Pons (tissue), 1 donor: ENCODE results near the gene TBC1D28.
"Not testable (repeated sequence)": the region's sequence is repeated elsewhere in the genome, so short reads cannot be mapped to it uniquely, and the experiment has no call there.

Experiments
- DNase-seq: peaks from one replicate; pipeline ENCODE4 v3.0.0-alpha.2; 2016; ENCODE audit warnings: low spot score

The TBC1D28 gene

DNA sequence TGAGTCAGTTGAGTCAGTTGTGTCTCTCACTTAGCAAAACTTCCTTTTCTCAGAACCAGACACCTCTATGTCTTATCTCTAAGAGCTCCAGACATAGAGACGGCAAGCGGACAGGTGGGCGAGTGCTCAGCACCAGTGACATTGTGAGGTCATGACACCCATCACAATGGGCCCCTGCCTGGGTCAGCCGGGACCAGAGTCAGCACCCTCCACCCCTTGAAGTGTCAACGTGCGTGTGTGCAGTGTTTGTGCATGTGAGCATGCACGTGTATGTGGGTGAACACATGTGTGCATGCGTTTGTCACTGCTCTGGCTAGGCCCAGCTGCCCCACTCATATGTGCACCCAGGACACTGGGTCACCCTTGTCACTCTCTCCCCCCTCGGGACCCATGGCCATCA lies at the start of gene TBC1D28:
TBC1D28 (minus strand) TSS at position 101 of the 400 bp plus-strand sequence. CDS start 3,039 bp downstream, outside the sequence.
- DNase-seq = not testable (repeated sequence)

DNA sequence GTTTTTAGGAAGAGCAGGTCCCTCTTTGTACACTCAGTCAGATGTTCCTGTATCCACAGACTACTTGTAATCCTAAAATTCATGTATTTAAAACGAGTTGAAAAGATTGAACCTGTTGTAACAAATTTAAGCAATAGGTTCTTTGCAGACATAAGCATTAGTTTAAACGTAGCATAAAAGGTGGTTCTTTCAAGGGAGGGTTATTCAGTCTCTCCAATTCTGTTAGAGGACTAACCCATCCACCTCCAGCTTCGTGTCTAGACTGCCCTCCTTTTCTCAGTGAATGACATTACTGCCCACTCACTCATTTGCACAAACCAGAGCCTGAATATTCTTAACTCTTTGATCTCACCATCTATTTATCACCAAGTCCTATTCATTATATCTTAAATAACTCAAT lies 38.5 kb upstream of the TBC1D28 start:
- DNase-seq = not testable (repeated sequence)

DNA sequence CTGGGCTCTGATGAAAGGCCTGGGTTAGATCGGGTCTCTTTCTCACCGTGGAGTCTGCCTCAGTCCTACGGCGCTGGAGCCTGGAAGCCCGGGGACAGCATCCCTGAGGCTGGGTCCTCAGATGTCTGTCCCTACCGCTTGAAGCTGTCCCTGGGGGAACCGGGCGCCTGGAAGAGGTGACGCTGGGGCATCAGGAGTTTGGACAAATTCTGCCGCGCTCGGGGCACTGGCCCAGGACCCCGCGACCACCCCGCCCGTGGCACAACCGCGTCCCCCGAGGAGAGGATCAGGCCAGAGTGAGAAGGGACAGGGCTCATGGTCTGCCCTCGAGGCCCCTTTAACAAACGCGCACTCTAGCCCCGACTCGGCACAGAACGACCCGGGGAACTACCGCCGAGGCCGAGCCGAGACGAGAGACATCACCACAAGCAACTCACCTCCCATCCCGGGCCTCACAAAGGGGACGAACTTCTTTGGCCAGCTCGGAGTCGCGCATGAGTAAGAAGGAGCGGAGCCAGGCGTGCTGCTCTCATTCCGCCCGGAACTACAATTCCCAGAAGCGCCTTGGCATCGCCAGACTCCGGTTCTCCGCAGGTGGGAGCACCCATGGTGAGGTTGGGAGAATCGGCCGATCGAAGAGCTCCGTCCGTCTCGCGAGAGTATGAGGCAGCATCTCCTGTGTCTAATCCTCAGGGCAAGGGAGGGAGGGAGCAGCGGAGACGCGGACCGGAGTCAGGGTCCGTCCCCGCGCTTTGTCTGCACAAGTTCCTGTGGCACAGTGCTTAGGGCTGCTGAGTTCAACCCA lies 37.8 kb upstream of the TBC1D28 start, which contains the start of gene FOXO3B:
FOXO3B (minus strand) TSS at position 548 of the 805 bp plus-strand sequence. CDS start 663 bp downstream, outside the sequence.
- DNase-seq = peak; percentile 86

DNA sequence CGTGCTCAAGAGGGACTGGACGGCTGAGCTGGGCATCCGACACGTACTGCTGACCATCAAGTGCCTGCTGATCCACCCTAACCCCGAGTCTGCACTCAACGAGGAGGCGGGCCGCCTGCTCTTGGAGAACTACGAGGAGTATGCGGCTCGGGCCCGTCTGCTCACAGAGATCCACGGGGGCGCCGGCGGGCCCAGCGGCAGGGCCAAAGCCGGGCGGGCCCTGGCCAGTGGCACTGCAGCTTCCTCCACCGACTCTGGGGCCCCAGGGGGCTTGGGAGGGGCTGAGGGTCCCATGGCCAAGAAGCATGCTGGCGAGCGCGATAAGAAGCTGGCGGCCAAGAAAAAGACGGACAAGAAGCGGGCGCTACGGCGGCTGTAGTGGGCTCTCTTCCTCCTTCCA lies 33.2 kb upstream of the TBC1D28 start:
- DNase-seq = not testable (repeated sequence)

DNA sequence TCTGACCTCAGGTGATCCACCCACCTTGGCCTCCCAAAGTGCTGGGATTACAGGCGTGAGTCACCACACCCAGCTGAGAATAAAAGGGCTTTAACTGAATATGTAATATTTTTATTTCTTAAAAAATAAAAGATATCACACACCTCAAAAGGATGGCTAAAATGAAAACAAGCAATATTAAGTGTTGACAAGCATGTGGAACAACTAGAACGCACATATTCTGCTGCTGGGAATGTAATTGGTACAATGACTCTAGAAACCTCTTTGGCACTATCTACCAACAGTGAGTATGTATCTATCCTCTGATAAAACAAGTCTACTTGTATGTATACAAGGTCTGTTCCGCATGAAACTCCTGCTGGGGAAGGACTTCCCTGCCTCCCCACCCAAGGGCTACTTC lies 32.7 kb upstream of the TBC1D28 start:
- not testable (repeated sequence) for DNase-seq

DNA sequence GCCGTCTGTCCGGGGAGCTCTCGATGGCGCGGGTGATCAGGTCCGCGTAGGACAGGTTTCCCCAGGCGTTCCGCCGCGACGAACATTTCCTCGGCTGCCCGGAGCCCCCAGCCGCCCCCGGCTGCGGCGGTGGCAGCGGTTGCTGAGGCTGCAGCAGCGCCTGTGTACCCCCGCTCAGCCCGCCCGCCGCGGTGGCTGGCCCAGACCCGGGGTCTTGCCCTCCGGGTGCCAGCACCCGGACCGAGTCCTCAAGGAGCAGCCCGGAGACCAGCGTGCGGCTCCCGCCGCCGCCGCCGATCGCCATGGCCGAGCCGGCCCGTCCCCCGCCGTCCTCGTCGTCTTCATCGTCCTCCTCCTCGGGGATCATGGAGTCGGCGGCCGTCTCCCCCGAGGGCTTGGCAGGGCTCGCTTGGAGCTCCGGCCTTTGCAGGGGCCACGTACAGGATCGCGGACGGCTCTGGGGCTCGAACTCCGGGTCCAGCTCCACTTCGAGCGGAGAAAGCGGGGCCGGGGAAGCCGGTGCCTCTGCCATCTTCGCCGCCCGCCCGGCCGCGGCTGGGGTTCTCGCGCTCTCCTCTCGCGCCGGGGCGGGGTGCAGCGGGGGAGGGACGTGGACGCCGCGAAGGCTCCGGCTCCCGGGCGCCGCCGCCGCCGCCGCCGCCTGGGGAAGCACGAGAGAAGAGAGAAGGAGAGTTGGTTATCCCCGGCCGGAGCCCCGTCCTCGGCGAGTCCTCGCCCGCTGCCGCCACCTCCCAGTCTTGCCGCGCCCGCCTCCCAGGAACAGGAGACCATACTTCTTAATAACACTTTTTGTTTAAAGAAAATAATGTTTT lies 28.4 kb upstream of the TBC1D28 start:
- not testable (repeated sequence) for DNase-seq

DNA sequence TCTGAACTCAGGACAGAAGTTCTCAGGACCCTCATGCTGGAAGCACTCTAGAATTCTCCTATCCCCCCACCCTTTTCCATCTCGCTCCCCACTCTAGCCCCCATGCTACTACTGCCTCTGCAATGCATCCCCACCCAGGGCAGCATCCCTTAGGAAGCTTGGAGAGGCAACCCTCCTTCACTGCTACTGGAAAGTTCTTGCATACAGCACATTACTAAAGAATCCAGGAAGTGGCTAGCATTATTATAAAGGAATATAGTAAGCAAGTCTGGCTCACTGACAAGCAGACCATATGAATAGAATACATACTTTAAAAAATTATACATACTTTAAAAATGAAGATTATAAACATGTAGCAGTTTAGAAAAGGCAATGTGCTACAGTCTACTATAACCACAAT lies 24.4 kb upstream of the TBC1D28 start:
- not testable (repeated sequence) for DNase-seq

DNA sequence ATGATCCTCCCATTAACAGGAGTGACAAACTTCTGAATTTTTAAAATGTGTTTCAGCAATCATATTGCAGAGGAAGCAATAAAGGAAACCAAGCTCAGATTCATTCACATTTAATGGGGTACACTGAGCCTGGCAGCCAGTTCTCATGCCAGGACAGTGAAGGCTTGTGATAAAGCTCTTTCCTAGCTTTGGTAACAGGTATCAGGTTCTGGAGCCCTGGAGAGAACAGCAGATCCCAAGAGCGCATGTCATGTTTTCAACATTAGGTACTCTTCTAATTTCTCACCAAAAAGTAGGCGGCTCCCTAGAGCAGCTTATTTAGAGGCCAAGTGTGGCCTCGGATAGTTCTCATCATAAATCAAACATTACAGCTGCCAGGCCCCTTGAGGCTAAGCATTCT lies 23.3 kb upstream of the TBC1D28 start:
- not testable (repeated sequence) for DNase-seq

DNA sequence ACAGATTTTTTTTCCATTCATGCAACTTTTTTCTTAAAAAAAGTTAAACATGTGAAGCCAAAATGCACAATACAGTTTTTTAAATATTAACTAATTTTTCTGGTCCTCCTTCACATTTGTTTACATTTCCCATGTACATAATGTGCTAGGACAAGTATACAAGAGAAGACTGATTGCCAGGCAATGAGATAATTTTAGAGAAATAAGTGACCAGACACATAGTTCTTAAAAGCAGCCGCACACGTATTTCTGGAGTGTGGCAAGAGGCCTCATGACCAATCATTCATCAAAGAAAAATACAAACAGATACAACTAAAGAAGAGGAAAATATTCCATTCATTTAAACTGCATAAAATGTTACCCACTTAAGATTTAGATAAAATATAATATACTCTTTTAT lies 22.1 kb upstream of the TBC1D28 start:
- DNase-seq = not testable (repeated sequence)

DNA sequence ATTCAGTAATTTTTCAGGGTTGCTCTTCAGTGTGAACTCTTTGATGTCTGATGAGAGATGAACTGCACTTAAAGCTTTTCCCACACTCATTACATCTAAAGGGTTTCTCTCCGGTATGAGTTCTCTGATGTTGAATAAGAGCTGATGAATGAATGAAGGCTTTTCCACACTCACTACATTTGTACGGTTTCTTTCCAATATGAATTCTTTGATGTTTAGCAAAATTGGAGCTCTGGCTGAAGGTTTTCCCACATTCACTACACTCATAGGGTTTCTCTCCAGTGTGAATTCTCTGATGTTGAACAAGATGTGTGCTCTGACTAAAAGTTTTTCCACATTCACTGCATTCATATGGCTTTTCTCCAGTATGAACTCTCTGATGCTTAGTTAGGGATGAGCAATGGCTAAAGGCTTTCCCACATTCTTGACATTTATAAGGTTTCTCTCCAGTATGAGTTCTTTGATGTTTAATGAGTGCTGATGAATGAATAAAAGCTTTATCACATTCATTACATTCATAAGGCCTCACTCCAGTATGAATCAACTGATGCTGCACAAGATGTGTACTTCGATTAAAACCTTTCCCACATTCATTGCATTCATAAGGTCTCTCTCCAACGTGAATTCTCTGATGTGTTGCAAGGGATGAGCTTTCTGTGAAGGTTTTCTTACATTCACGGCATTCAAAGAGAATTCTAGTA lies 17.9 kb upstream of the TBC1D28 start:
- DNase-seq = not testable (repeated sequence)

DNA sequence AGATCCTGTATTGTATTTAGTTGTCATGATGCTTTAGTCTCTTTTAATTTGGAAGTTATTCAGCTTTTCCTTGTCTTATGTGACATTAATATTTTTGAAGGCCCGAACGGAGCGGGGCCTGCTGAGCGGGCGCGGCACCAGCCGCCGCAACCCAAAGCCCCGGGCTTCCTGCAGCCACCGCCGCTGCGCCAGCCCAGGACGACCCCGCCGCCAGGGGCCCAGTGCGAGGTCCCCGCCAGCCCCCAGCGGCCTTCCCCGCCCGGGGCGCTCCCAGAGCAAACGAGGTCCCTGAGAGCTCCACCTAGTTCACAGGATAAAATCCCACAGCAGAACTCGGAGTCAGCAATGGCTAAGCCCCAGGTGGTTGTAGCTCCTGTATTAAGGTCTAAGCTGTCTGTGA lies 5.9 kb upstream of the TBC1D28 start:
- DNase-seq = not testable (repeated sequence)

DNA sequence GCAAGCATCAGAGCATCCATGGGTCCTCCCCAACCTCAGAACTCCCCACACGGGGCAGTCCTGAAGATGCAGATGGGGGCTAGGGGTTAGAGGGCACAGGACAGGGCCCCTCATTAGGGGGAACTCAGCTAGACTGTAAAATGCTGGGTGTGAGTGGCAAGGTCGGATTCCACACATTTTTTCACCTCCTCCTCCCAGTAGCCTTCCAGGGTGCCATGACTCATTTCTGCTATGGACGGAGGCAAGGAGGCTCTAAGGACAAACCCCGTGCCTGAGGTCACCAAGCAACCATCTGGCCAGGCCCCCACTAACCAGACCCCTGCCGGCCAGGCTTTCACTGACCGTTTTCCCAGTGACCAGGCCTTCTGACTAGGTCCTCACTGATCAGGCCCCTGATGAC lies 1.1 kb downstream of the TBC1D28 start:
- not testable (repeated sequence) for DNase-seq

DNA sequence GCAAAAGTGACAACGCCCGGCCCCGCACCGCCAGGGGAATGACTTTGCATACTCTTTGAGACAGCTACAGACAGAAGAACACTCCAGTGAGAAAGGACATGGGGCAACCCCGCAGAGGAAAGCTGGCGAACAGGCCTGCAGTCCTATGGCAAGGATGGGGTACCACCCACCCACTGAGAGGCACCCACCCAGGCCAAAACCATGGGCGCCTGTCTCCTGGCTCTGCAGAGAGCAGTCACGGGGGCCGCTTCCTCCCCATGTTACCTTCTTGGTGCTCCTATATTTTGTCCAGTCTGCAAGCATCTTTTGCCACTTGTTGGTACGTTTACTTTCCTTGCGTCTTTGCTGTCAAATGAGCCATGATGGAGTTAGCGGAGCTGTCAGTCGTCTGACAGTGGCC lies 5.8 kb downstream of the TBC1D28 start:
- DNase-seq = not testable (repeated sequence)

DNA sequence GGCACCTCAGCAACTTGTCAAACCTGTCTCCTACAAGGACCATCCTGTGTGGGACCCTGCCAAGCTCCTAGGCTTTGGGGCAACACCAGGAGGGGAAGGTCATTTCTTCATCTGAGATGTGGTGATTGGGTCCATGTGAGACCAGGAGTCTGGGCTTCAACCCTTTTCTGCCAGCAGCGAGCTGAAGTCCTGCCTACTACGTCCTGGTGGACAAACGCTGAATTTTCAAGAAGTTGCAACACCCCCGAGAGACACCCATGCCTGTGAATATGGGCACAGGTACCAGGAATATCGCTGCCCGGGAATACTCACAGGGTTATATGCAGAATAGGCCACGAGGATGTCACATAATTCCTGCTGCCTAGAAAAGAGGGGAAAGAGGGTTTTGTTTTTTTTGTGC lies 8.0 kb downstream of the TBC1D28 start:
- not testable (repeated sequence) for DNase-seq

DNA sequence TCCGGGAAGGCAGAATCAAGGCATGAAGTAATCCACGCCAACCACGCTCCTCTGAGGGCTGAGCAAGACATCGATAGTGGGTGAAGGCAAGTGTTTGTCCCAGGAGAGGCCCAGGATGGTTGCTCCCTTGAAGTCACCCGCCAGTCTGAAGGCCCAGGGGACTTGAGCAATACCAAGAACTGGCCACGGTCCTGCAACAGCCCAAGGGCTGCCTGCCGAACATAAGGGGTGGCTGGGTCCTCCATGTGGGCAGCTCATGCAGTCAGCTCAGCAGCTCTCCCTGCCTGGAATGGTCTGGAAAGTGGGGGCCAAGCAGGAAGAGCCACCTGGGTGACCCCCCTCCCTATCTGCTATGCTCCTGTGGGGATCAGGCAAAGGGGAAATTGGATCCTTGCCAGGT lies 8.4 kb downstream of the TBC1D28 start:
- DNase-seq = not testable (repeated sequence)

DNA sequence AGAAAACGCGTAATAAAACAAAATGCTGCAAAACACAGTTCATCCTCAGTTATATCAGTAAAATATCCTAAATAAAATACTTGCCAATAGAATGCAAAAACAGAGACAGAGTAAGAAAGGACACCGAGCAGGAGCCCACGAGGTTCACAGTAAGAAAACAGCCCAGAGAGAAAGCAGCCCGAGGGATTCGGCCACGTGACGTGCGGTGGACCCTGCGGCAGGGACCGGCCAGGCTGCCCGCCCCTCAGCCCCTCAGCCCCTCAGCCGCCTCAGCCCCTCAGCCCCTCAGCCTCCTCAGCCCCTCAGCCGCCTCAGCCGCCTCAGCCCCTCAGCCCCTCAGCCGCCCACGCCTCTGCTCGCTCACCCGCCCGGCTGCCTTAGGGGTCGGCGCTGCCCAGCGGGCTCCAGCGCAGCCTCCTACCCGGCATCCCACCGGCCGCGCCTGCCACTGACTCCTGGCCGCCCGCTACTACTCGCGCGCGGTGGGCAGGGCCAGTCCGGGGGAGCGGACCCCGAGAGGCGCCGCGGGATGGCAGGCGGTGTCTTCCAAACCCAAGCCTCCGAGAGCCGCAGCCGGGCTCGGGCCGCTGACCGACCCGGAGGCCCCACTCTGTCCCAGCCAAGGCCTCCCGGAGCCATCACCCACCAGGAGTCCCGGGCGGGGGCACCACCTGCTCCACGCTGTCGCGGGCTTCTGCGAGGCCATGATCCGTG lies 9.5 kb downstream of the TBC1D28 start:
- not testable (repeated sequence) for DNase-seq

DNA sequence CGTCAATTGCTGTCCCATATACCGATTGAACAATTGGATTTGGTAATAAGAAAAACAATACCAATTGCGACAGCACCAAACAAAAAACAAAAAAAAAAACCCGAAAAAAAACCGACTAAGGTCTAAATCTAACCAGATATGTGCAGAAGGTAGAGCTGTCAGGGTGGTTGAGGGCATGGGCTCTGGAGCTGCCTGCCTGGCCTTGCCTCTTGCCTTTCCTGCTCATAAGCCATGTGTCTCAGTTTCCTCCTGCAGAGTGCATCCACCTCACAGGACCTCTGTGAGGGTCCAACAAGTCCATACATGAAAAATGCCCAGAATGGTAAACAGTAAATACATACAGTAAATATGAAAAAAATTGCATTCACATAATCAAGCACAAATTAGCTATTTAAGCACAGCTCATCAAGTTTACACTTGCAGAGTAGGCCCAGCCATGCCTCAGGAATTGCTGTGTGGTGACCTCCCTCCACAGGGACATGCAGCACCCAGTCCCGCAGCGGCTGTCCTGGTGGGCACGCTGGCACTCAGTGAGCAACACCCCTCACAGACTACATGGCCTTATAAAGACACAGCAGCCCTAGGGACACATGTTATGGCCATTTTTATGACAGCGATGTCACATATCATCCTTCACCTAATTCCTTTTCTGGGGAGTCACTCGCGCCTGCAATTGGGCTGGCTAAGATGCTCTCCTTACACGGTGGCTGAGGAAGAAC lies 17.9 kb downstream of the TBC1D28 start:
- peak; percentile 7 for DNase-seq

DNA sequence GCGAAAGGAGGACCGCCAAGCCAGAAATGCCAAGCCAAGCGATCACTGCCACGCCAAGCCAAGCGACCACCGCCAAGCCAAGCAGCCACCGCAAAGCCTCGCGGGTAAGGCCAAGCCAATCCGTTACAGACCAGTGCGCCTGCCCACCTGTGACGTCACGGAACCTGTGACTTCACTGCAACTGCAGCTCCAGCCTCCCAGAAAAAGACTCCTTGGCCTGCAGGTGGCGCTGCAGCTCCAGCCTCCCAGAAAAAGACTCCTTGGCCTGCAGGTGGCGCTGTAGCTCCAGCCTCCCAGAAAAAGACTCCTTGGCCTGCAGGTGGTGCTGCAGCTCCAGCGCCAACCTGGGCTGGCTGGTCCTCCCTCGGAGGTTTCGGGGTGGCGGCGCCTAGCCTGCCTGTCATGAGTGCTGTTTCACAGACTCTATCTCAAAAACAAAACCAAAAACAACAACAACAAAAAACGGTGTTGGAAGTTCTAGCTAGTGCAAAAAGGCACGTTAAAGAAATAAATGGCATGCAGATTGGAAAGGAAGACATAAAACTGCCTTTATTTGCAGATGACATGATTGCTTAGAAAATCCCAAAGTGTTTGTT lies 18.6 kb downstream of the TBC1D28 start:
- peak; percentile 90 for DNase-seq

DNA sequence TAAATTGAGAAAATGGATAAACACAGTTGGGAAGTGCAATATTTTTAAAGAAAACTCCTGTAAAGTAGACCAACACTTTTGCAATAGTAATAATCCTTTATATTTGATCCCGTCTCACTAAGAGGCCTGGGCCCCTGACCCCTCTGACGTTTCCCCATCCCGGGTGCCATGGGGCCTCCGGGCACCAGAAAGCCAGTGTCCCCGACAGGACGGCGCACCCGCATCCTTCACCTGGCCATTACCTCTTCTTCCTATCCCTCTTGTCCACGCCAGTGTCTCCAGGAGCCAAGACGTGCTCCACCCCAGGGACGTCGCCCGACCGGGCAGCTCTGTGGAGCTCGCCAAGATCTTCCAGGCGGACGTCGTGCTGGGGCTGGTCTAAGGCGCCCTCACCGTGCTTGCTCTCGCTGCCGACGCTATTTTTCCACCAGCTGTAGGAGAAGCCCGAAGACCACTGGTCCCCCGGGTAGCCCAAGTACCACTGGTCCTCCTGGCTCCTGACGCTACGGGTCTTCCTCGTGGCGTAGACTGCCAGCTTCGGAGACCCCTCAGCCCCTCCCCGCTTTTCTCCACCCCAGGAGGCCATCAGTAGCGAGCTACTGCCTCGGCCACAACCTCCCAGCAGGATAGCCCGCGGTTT lies 19.2 kb downstream of the TBC1D28 start:
- DNase-seq = not testable (repeated sequence)

DNA sequence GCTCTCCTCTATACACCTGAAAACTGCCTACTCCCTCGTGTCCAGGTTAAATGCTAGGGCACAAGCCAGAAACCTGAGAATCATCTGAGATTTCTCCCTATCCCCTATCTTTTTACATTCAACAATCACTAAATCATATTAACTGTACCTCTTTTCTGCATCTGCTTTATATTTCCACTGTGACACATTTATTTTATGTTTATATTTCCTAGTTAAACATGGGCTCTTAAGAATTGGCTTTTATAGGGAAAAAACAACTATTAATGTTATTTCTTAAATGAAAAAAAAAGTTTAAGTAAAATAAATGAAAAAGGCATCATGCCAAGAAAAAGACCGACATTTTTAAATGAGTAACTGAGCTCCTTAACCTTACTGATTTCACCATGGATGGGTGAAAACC lies 26.6 kb downstream of the TBC1D28 start:
- not testable (repeated sequence) for DNase-seq
